Measurements from ENCODE around the gene ABLIM1. TPM values are rescaled to one million over a fixed set of nuclear protein-coding genes. Genes with fewer than 3 reads are reported as not detected.

ABLIM1 gene
- polyA plus RNA-seq, 1 donor from 2014 or later: 10.1 TPM

- Histone ChIP-seq H3F3A (ENCODE audit: insufficient read depth, low read length, poor library complexity, severe bottlenecking) (no peaks in the 10 kb centered on the region), H3K9ac (ENCODE audit: low read length) (no peak overlapping the region), H3K9me2 (ENCODE audit: insufficient read depth, low read length) (no peaks in the 10 kb centered on the region), H4K20me1 (ENCODE audit: insufficient read depth) (no peaks in the 10 kb centered on the region), H3K36me3 (ENCODE audit: insufficient read depth, low read length) (no peaks in the 10 kb centered on the region), H3K27ac (ENCODE audit: low read length) (no peak overlapping the region), H3K27me3 (ENCODE audit: insufficient read depth, low read depth, low read length) (no peaks in the 10 kb centered on the region), H3K9me3 (ENCODE audit: low read length) (no peaks in the 10 kb centered on the region), H3K79me2 (replicated peaks; ENCODE audit: insufficient read depth, low read length) (no peaks in the 10 kb centered on the region), H2AFZ (ENCODE audit: low read depth, low read length) (no peak overlapping the region), H3K4me2 (ENCODE audit: low read length) (no peak overlapping the region), H3K4me3 (ENCODE audit: low read length) (no peak overlapping the region)
- TF ChIP-seq TAF1 (IDR thresholded peaks at IDR 0.05; ENCODE audit: low read depth) (no peak), RAD21 (conservative IDR thresholded peaks at IDR 0.05) (no peak), MXI1 (conservative IDR thresholded peaks at IDR 0.05; ENCODE audit: poor library complexity, severe bottlenecking) (no peak), SMC3 (conservative IDR thresholded peaks at IDR 0.05; ENCODE audit: poor library complexity) (no peak), EZH2 (IDR thresholded peaks at IDR 0.05; ENCODE audit: borderline replicate concordance, insufficient read depth, low read length, poor library complexity, severe bottlenecking) (no peak), EP300 (conservative IDR thresholded peaks at IDR 0.05; ENCODE audit: poor library complexity, severe bottlenecking) (no peak), CTCF (IDR thresholded peaks at IDR 0.05; ENCODE audit: poor library complexity, severe bottlenecking) (no peak), POLR2AphosphoS5 (IDR thresholded peaks at IDR 0.05) (no peak)
- TF ChIP-seq, protein P1, sequence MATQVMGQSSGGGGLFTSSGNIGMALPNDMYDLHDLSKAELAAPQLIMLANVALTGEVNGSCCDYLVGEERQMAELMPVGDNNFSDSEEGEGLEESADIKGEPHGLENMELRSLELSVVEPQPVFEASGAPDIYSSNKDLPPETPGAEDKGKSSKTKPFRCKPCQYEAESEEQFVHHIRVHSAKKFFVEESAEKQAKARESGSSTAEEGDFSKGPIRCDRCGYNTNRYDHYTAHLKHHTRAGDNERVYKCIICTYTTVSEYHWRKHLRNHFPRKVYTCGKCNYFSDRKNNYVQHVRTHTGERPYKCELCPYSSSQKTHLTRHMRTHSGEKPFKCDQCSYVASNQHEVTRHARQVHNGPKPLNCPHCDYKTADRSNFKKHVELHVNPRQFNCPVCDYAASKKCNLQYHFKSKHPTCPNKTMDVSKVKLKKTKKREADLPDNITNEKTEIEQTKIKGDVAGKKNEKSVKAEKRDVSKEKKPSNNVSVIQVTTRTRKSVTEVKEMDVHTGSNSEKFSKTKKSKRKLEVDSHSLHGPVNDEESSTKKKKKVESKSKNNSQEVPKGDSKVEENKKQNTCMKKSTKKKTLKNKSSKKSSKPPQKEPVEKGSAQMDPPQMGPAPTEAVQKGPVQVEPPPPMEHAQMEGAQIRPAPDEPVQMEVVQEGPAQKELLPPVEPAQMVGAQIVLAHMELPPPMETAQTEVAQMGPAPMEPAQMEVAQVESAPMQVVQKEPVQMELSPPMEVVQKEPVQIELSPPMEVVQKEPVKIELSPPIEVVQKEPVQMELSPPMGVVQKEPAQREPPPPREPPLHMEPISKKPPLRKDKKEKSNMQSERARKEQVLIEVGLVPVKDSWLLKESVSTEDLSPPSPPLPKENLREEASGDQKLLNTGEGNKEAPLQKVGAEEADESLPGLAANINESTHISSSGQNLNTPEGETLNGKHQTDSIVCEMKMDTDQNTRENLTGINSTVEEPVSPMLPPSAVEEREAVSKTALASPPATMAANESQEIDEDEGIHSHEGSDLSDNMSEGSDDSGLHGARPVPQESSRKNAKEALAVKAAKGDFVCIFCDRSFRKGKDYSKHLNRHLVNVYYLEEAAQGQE (IDR thresholded peaks at IDR 0.05; ENCODE audit: borderline replicate concordance): no peak
Measured at GRCh38 chr10:114600057-114600456, 58.0 kb downstream of the ABLIM1 start.

GRCh38 chr10:114596793-114597192, 61.3 kb downstream of the ABLIM1 start:
- Histone ChIP-seq H3K36me3 (ENCODE audit: insufficient read depth, low read length) (no peaks in the 10 kb centered on the region), H3K4me2 (ENCODE audit: low read length) (no peak overlapping the region), H3K27me3 (ENCODE audit: insufficient read depth, low read depth, low read length) (no peaks in the 10 kb centered on the region), H3K9me3 (ENCODE audit: low read length) (no peaks in the 10 kb centered on the region), H2AFZ (ENCODE audit: low read depth, low read length) (no peak overlapping the region), H3F3A (ENCODE audit: insufficient read depth, low read length, poor library complexity, severe bottlenecking) (no peaks in the 10 kb centered on the region), H3K27ac (ENCODE audit: low read length) (no peak overlapping the region), H3K79me2 (replicated peaks; ENCODE audit: insufficient read depth, low read length) (no peaks in the 10 kb centered on the region), H3K9ac (ENCODE audit: low read length) (no peak overlapping the region), H3K4me3 (ENCODE audit: low read length) (no peak overlapping the region), H3K9me2 (ENCODE audit: insufficient read depth, low read length) (no peaks in the 10 kb centered on the region), H4K20me1 (ENCODE audit: insufficient read depth) (no peaks in the 10 kb centered on the region)
- TF ChIP-seq EZH2 (IDR thresholded peaks at IDR 0.05; ENCODE audit: borderline replicate concordance, insufficient read depth, low read length, poor library complexity, severe bottlenecking) (no peak), MXI1 (conservative IDR thresholded peaks at IDR 0.05; ENCODE audit: poor library complexity, severe bottlenecking) (no peak), EP300 (conservative IDR thresholded peaks at IDR 0.05; ENCODE audit: poor library complexity, severe bottlenecking) (no peak), CTCF (IDR thresholded peaks at IDR 0.05; ENCODE audit: poor library complexity, severe bottlenecking) (no peak), RAD21 (conservative IDR thresholded peaks at IDR 0.05) (no peak), TAF1 (IDR thresholded peaks at IDR 0.05; ENCODE audit: low read depth) (no peak), POLR2AphosphoS5 (IDR thresholded peaks at IDR 0.05) (no peak), SMC3 (conservative IDR thresholded peaks at IDR 0.05; ENCODE audit: poor library complexity) (no peak)
- TF ChIP-seq, protein P1 (IDR thresholded peaks at IDR 0.05; ENCODE audit: borderline replicate concordance): no peak
